ENCODE measurements around the gene FOXK1. TPM values are rescaled to one million over a fixed set of nuclear protein-coding genes. Genes with fewer than 3 reads are reported as not detected.
"Not testable (repeated sequence)": the region's sequence is repeated elsewhere in the genome, so short reads cannot be mapped to it uniquely, and the experiment has no call there.

The FOXK1 gene
- total RNA-seq, 1 donor from 2014 or later, result 30.2 TPM

DNA sequence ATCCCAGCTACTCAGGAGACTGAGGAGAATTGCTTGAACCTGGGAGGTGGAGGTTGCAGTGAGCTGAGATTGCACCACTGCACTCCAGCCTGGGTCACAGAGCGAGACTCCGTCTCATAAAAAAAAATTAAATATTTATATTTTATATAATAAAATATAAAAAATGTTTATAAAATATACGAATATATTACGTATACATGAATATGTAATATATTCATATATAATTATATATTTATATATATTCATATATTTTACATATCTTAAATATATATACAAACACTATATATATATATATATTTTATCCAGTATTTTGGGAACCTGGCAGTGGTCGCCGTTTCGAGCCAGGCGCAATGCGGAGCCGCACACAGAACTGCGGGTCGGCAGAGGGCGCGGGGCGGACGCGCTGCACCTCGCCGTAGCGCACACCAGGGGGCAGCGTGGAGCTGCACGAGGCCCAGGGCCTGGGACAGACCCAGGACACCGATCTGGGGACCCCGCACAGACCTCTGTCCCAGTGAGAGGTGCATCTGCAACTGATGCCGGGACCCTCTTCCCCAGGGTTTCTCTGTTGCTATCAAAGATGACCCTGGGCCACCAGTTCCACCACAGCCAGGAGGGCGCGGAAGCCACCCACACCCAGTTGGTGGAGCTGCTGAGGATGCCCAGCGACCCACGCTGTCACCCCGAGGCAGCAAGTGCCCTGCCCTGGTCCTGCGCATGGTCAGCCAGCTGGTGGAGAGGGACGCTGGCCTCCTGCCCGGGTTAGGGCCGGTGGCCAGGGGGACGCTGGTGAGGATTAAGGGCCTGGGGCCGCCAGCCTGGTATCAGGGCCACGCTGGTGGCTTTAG is 116.0 kb downstream of the FOXK1 start:
- no peak for DNase-seq (ENCODE audit: low spot score)

DNA sequence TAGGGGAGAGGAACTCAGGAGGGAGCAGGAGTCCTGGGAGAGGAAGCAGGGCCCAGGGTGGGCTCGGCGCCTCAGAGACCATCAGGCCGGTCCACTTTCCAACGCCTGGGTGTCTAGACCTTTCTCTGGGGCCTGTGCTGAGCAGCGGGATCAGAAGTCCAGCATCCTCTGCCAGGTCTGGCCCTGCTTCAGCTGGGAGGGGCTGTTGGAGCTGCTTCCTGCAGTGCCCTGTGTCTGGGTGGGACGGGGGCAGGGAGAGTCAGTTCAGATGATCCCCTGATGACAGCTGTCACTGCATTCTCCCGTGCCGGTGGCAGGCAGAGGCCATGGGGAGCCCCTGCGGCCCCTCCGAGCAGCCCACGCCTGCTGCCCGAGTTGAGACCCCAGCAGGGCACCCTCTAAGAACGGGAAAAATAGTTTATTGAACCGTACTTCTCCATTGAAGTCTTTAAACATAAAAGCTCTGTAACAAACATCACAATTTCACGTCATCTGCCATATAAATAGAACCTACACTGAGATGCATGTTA is 116.7 kb downstream of the FOXK1 start:
- no peak for DNase-seq (ENCODE audit: low spot score)

DNA sequence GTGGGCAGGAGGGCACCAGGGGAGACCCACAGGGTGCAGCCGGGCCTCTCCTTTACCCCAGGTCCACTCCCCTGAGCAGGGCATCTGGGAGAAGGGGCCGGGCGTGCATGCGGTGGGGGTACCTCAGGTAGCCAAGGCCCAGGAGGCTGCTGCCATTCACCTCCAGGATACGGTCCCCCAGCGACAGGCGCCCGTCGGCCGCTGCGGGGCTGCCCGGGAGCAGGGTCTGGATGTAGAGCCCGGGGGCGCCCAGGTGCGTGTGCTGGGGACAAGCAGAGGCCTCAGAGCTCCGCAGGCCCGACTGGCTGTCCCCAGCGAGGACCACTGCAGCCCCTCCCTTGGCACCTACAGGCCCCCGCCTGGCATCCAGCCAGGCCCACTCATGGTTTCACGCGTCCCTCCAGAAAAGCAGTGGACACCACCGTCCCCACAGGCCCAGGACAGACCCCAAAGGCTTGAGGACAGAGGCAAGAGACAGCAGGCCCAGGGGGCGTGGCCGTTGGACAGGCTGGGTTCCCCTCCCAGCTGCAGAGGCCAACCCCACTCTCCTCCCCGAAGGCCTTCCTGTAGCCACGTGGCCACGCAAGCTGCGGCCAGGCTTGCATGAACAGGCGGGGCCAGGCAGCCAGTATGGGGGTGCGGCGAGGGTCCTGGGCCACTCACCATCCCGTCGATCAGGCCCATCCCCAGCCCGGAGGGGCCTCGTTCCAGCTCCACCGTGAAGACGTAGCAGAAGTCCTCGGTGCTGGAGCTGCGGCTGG is 117.6 kb downstream of the FOXK1 start:
- no peak for DNase-seq (ENCODE audit: low spot score)

DNA sequence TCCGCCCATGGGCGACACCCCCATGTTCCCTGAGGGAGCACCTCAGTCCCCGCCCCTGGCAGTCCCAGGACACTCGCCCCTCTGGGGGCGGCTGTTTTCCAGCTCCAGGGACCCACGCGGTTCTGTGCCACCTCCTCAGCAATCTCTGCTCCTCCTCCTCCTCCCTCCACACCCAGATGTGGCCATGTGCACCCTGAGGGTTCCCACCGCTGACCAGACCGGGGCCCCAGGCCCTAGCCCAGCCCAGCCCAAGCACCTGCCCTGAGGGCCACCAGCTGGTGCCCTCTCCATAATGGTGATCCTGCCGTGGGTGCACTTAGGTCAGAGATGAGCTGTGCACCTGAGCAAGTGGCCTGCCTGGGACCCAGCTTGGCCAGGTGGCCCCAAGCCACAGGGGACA is 118.4 kb downstream of the FOXK1 start:
- DNase-seq (ENCODE audit: low spot score), result no peak

DNA sequence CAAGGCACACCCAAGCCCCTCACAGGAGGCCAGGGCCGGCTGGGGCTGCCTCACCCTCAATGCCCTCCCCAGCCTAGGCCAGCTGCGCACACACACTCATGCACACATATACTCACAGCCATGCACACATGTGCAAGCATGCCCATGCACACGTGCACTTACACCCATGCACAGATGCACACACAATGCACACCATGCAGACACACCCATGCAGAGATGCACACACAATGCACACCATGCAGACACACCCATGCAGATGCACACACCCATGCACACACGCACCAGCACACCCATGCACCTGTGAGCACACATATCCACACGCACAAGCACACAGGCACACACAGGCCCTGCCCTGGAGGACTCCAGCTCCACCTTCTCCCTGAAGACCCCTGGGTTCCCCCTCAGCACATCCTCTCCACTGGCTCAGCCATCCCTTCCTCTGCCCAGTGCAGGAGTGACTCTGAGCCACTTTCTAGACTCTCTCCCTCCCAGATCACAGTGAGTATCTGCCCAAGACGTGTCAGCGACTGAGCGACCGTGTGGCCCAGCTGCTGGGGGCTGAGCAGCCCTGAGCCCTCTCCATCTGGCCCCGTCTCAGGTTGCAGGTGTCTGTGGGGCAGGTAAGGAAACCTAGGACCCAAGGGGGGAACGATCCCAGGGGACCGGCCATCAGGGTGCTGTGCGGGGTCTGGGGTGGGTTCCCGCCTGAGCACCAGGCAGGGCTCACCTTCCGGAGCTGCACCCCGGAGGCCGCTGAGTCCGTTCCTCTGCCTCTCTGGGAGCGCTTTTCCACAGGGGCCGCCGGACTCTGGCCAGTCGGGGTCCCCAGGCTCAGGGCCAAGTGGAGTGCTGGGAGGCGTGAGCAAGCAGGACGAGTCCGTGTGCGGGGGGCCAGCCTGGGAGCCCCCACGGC is 119.1 kb downstream of the FOXK1 start:
- DNase-seq (ENCODE audit: low spot score), result no peak

DNA sequence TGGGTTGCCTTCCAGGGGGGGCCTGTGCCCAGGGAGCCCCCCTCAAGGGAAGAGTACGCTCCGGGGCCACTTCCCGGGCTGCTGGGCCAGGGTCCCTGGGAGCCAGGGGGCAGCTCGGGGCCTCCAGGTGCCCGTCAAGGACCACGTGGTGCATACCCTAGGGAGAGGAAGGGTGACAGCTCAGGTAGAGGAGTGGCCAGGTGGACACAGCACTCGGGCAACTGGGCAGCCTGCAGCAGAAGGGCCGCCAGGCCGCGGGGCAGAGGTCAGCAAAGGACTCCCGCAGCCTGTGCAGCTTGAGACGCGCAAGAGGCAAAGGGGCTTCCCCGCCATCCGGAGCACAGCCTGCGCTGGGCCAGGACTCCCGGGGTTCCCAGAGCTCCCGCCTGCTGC is 119.7 kb downstream of the FOXK1 start:
- DNase-seq (ENCODE audit: low spot score), result no peak

DNA sequence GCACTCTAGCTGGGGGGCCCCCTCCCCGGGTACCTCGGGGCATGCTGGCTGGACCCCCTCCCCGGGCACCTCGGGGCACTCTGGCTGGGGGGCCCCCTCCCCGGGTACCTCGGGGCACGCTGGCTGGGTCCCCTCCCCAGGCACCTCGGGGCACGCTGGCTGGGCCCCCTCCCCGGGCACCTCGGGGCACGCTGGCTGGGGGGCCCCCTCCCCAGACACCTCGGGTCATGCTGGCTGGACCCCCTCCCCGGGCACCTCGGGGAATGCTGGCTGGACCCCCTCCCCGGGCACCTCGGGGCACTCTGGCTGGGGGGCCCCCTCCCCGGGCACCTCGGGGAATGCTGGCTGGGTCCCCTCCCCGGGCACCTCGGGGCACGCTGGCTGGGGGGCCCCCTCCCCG is 120.5 kb downstream of the FOXK1 start:
- DNase-seq (ENCODE audit: low spot score), result not testable (repeated sequence)

DNA sequence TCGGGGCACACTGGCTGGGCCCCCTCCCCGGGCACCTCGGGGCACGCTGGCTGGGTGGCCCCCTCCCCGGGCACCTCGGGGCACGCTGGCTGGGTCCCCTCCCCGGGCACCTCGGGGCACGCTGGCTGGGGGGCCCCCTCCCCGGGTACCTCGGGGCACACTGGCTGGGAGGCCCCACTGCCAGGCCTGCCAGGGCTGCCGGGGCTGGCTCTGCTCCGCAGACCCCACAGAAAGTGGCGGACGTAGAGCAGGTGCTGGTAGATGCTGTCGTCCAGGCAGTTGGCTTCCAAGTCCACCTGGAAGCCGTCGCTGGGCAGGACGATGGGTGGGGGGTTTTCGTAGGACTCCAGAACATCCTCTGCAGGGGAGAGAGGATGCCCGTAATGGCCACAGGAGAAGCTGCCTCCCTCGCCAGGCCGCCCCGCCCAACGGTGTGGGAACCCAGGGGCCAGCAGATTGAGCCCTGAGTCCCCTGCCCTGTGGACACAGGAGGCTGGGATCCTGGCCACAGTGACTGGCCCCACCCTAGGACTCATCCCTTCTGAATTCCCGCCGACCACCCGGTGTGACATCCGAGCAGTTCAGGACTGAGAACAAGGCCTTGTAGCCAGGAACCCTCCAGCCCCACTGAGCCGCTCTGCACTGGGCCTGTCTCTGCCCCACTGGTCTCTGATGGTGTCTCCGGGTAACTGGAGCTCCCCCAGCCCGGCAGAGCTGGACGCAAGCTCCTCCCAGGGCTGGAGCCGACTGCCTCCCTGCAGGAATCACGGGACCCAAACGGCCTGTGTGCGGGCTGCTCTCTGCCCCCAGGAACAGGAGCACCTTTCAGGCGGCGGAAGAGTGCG is 121.5 kb downstream of the FOXK1 start:
- DNase-seq (ENCODE audit: low spot score), result no peak

DNA sequence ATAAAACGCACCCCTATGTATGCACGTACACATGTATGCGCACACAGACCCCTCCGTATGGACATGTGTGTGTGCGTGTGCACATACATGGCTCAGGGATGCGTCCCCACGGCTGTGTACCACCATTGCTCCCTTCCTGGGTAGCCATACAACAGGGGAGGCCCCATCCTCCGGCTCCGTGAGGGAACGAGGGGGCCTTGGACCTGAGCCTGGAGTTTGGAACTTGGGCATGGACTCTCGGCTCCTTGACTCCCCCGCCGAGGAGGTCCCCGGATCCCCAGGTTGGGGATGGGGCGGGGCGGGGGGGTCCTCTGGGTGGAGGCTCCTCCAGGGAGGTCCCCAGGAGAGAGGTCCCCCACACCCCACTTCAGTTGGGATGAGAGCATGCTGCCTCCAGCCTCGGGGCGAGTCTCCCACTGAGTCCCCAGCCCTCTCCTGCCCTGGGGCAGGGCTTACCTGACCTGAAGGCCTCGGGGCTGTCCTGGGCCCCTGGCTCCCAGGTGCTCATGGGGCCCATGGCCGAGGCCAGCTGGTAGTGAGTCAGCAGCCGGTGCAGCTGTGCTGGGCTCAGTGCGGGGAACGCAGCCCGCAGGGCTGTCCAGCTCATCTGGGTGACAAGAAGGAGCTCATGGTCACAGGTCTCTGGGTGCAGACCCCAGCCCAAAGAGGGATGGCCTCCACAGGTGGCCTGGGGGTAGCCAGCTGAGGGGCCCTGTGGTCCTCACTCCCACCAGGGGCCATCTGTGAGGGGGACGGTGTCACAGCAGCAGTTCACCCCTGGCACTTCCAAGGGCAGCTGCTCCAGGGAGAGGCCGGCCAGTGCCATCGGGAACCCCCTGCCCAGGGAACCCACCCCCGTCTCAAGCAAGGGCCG is 123.3 kb downstream of the FOXK1 start:
- DNase-seq (ENCODE audit: low spot score), result no peak

DNA sequence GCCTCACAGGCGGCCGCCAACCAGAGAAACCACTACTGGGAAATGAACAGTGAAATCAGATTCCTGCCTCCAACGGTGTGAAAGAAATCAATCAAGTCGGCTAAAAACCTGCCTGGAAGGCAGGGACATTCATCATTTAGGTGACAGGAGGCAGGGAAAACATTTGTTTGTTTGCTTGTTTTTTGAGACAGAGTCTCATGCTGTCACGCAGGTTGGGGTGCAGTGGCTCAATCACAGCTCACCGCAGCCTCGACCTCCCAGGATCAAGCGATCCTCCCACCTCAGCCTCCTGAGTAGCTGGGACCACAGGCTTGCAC is 123.8 kb downstream of the FOXK1 start:
- no peak for DNase-seq (ENCODE audit: low spot score)

DNA sequence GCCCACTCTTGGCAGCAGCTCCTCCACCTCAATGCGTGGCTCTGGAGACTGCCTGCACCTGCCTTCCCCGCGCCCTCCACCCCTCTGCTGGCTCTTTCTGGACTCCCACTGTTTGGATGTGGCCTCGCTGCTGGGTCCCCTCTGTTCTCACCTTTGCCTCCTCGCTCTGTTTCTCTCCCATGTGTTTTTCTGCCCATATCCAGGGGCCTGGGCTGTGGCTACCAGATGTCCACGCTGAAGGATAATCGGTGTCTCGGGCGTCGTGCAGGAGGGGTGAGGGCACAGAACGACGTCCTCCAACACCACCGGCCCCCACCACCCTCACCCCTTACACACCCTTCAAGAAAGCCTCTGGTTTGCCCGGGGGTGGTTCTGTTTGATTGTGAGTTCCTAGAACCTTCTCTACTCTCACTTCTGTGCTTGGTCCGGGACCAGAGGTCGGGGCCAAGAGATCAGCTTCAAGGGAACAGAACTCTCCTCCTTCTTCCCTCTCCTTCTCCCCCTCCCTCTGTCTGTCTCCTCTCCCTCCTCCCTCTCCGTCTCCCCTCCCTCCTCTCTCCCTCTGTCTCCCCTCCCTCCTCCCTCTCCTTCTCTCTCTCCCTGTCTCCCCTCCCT is 125.0 kb downstream of the FOXK1 start:
- no peak for DNase-seq (ENCODE audit: low spot score)

DNA sequence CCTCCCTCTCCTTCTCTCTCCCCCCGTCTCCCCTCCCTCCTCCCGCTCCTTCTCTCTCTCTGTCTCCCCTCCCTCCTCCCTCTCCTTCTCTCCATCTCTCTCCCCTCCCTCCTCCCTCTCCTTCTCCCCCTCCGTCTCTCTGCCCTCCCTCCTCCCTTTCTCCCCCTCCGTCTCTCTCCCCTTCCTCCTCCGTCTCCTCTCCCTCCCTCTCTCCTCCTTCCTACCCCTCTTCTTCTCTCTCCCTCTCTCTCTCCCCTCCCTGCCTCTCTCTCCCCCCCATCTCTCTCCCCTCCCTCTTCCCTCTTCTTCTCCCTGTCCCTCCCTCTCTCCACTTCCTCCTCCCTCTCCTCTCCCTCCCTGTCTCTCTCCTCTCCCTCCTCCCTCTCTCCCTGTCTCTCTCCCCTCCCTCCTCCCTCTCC is 125.5 kb downstream of the FOXK1 start:
- DNase-seq (ENCODE audit: low spot score), result no peak

DNA sequence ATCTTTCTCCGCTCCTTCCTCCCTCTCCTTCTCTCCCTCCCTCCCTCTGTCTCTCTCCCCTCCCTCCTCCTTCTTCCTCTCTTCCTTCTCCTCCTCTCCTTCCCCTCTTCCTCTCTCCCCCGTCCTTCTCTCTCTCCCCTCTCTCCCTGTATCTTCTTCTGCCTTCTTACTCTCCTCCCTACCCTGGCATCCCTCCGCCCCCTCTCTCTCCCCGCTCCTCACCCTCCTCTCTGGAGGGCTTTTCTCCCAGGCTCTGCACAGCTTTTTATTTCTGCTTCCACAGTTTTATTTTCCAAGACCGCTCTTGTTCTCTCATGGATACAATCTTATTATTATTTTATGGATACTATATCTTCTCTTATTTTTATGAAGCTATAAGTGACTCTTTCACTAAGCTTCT is 125.9 kb downstream of the FOXK1 start:
- no peak for DNase-seq (ENCODE audit: low spot score)

DNA sequence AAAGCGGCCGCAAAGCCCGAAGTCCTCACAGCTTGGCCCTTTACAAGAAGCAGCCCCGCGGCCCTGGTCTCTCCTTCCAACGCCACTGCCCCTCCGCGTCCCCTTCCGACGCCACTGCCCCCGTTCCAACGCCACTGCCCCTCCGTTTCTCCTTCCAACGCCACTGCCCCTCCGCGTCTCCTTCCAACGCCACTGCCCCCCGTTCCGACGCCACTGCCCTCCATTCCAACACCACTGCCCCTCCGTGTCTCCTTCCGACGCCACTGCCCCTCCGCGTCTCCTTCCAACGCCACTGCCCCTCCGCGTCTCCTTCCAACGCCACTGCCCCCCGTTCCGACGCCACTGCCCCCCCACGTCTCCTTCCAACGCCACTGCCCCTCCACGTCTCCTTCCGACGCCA is 126.5 kb downstream of the FOXK1 start:
- DNase-seq (ENCODE audit: low spot score), result no peak

DNA sequence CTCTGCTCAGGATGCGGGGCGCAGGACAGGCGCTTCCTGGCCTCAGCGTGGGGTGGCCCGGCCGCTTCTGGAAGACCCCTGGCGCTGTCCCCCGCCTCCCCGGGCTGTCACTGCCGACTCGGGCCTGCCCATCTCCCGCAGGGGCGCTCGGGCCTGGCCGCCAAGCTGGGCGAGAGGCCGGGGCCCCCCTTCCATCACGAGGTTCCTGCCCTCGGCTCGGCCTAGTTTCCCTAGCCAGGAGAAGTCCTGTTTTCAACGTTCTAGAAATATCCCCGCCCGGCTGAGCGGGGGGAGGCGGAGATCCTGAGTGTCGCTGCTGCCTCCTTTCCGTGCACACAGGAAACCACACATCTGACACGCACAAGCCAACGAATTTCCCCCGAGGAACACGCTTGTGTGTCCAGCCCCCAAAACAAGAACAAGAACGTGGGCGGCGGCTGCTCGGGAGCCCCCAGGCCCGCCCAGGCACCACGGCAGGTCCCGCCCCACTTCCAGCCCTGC is 127.0 kb downstream of the FOXK1 start:
- no peak for DNase-seq (ENCODE audit: low spot score)

DNA sequence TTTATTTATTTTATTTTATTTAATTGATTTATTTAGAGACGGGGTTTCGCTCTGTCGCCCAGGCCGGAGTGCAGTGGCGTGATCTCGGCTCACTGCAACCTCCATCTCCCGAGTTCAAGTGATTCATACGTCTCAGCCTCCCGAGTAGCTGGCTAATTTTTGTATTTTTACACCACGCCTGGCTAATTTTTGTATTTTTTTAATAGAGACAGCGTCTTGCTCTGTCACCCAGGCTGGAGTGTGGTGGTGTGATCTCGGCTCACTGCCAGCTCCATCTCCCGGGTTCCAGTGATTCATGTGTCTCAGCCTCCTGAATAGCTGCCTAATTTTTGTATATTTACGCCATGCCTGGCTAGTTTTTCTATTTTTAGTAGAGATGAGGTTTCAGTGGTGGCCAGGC is 127.6 kb downstream of the FOXK1 start:
- DNase-seq (ENCODE audit: low spot score), result no peak

DNA sequence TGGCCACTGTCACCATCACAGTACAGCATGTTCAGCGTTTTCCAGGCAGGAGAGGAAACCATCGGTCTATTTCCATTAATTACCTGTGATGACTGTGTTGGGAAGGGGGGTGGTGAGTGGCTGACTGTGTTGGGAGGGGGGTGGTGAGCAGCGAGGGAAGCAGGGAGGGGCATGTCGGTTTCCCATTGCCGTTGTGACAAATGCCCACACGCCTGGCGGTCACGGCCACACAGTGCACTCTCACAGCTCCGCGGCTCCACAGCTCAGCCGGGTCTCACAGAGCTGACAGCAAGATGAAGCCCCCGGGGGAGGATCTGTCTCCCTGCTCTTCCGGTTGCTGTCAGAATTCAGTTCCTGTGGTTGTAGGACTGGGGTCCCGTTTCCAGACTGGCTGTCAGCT is 132.3 kb downstream of the FOXK1 start:
- no peak for DNase-seq (ENCODE audit: low spot score)

DNA sequence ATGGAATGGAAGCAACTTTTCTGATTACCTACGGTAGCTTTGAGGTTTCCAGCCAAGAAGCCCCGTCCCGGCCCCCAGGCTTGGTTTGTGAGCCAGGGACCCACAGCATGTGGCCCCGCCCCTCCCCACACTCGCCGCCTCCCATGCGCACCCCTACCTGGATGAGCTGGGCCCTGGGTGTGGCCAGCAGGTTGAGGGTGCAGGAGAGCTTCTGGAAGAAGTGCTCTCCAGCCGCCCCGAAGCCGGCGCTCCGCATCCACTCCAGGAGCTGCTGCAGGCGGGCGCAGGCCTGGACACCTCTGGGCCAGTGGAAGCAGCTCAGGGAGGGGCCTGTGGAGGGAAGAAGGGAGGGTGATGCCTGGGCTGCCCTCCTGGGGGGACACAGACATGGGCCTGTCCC is 133.0 kb downstream of the FOXK1 start:
- no peak for DNase-seq (ENCODE audit: low spot score)

All from mesenteric fat pad (tissue), 1 donor.